GM12878 (cell line): ENCODE data around the gene OPCML. TPM values are rescaled to one million over a fixed set of nuclear protein-coding genes. Genes with fewer than 3 reads are reported as not detected.

Source experiments
- ATAC-seq: fragments of 200-7000 bp; cut with Tn5 transposase; 3 replicates; pipeline ENCODE4 v1.9.1; 2020; ENCODE audit warnings: mild to moderate bottlenecking, moderate library complexity
- BruUV-seq: library from RNA; stranded (reverse); fragments of 400-500 nt; replicated peaks from 2 replicates; lab custom pipeline; 2021; lab: Mats Ljungman, UMichigan
- CTCF ChIA-PET: fragments of 300-600 bp; sonication (Branson Sonifier 250); formaldehyde crosslinking; extraction: SDS; loops from one replicate; lab custom pipeline; 2021; ENCODE audit warnings: inconsistent platforms; lab: Yijun Ruan, JAX
- POLR2A ChIA-PET: fragments of 350-600 bp; formaldehyde crosslinking; extraction: SDS; loops from one replicate; lab custom pipeline; 2021; ENCODE audit warnings: inconsistent platforms; lab: Charles Lee
- RAD21 ChIA-PET: fragments of 300-600 bp; sonication (Branson Sonifier 250); formaldehyde crosslinking; loops from one replicate; lab custom pipeline; 2023; ENCODE audit warnings: antibody characterized with exemption; ENCODE audit not compliant: unreplicated experiment; lab: Charles Lee
- SMC1A ChIA-PET: fragments of 300-600 bp; sonication (Branson Sonifier 250); formaldehyde crosslinking; loops from one replicate; lab custom pipeline; 2023; ENCODE audit not compliant: unreplicated experiment, uncharacterized antibody; lab: Charles Lee
- DNase-seq: peaks from one replicate; pipeline ENCODE4 v3.0.0-alpha.2; 2011; ENCODE audit warnings: low read depth, low spot score
- FAIRE-seq: peaks from 3 replicates; lab custom pipeline; 2011; peaks lifted over from hg19 to GRCh38; lab: Jason Lieb, UNC
- H2AFZ ChIP-seq: 2 replicates; pipeline ENCODE4 v1.6.0; 2011; ENCODE audit warnings: low read depth, low read length, control low read depth; ENCODE audit not compliant: control insufficient read depth
- H3K27ac ChIP-seq: 2 replicates; pipeline ENCODE4 v1.5.1; 2011; ENCODE audit warnings: control low read depth; ENCODE audit not compliant: control insufficient read depth, insufficient read depth
- H3K27me3 ChIP-seq, 2 experiments: replicated peaks in 1 of 2; 2 replicates each; pipeline versions ENCODE4 v1.6.0 to v1.6.1; 2011; ENCODE audit warnings: low read length in 1 of 2; ENCODE audit not compliant: control insufficient read depth in 2 of 2, insufficient read depth in 2 of 2
- H3K36me3 ChIP-seq, 2 experiments: 2 replicates each; pipeline ENCODE4 v1.5.1; 2011; ENCODE audit warnings: low read length in 1 of 2; ENCODE audit not compliant: control insufficient read depth in 2 of 2, insufficient read depth in 2 of 2
- H3K4me1 ChIP-seq: 2 replicates; pipeline ENCODE4 v1.6.1; 2011; ENCODE audit warnings: mild to moderate bottlenecking, low read length, moderate library complexity, mixed read lengths; ENCODE audit not compliant: control insufficient read depth, insufficient read depth
- H3K4me2 ChIP-seq: 2 replicates; pipeline ENCODE4 v1.6.0; 2011; ENCODE audit warnings: control low read depth; ENCODE audit not compliant: control insufficient read depth, insufficient read depth
- H3K4me3 ChIP-seq: fragments of 200-600 bp; sonication (generic); 2 replicates; pipeline ENCODE4 v1.5.1; 2016
- H3K79me2 ChIP-seq: 2 replicates; pipeline ENCODE4 v1.6.0; 2011; ENCODE audit warnings: low read length; ENCODE audit not compliant: control insufficient read depth, insufficient read depth
- H3K9ac ChIP-seq: 2 replicates; pipeline ENCODE4 v1.8.0; 2011; ENCODE audit warnings: low read length, control low read depth, mixed read lengths; ENCODE audit not compliant: control insufficient read depth, insufficient read depth
- H3K9me3 ChIP-seq: replicated peaks from 3 replicates; pipeline ENCODE4 v1.5.1; 2011; ENCODE audit warnings: mild to moderate bottlenecking, low read length; ENCODE audit not compliant: control insufficient read depth, insufficient read depth
- H4K20me1 ChIP-seq: 2 replicates; pipeline ENCODE4 v1.6.0; 2011; ENCODE audit not compliant: control insufficient read depth, insufficient read depth
- EED ChIP-seq: sonication (generic); IDR thresholded peaks from 2 replicates; pipeline ENCODE4 v1.6.1; 2016; ENCODE audit warnings: antibody characterized with exemption, low read depth
- ESRRA ChIP-seq: IDR thresholded peaks from 2 replicates; pipeline ENCODE4 v1.6.1; 2012; ENCODE audit warnings: mild to moderate bottlenecking, low read length, improper control_type of control experiment
- HDAC6 ChIP-seq: fragments of 200-600 bp; sonication (generic); IDR thresholded peaks from one replicate; pipeline ENCODE4 v1.8.0; 2017; ENCODE audit warnings: antibody characterized with exemption; ENCODE audit not compliant: unreplicated experiment
- JUND ChIP-seq: IDR thresholded peaks from 2 replicates; pipeline ENCODE4 v1.6.1; 2012; ENCODE audit warnings: low read depth, mild to moderate bottlenecking, low read length, improper control_type of control experiment, moderate library complexity
- MEF2A ChIP-seq: IDR thresholded peaks from 2 replicates; pipeline ENCODE4 v1.6.1; 2011; ENCODE audit warnings: low read depth, mild to moderate bottlenecking, low read length, moderate library complexity; ENCODE audit not compliant: insufficient read depth
- NFXL1 ChIP-seq: fragments of 450-650 bp; IDR thresholded peaks from 2 replicates; pipeline ENCODE4 v1.6.1; 2017; ENCODE audit warnings: antibody characterized with exemption, mild to moderate bottlenecking, borderline replicate concordance
- NR2F1 ChIP-seq: fragments of 450-650 bp; conservative IDR thresholded peaks from 2 replicates; pipeline ENCODE4 v1.6.1; 2017; ENCODE audit warnings: mild to moderate bottlenecking
- PBX3 ChIP-seq: IDR thresholded peaks from 2 replicates; pipeline ENCODE4 v1.6.1; 2011; ENCODE audit warnings: mild to moderate bottlenecking, low read depth, low read length, moderate library complexity; ENCODE audit not compliant: insufficient replicate concordance
- POLR2AphosphoS2 ChIP-seq: IDR thresholded peaks from 2 replicates; pipeline ENCODE4 v1.6.1; 2011; ENCODE audit warnings: low read depth, mild to moderate bottlenecking, low read length, improper control_type of control experiment, moderate library complexity
- RELA ChIP-seq: fragments of 450-650 bp; IDR thresholded peaks from 2 replicates; pipeline ENCODE4 v1.8.0; 2014; ENCODE audit warnings: borderline replicate concordance; ENCODE audit not compliant: partially characterized antibody
- SIN3A ChIP-seq: IDR thresholded peaks from 2 replicates; pipeline ENCODE4 v1.6.1; 2012; ENCODE audit warnings: low read depth, low read length, improper control_type of control experiment
- SIX5 ChIP-seq: IDR thresholded peaks from 2 replicates; pipeline ENCODE4 v1.6.1; 2011; ENCODE audit warnings: mild to moderate bottlenecking, low read depth, low read length, moderate library complexity; ENCODE audit not compliant: severe bottlenecking
- TAF1 ChIP-seq: IDR thresholded peaks from 2 replicates; pipeline ENCODE4 v1.6.1; 2011; ENCODE audit warnings: mild to moderate bottlenecking, low read depth, low read length, borderline replicate concordance
- ZNF207 ChIP-seq: fragments of 450-650 bp; IDR thresholded peaks from 2 replicates; pipeline ENCODE4 v1.6.1; 2014; ENCODE audit warnings: antibody characterized with exemption, mild to moderate bottlenecking, borderline replicate concordance
- WGBS: methylation state at CpG from one replicate; pipeline ENCODE4 v1.1.6; 2016; ENCODE audit warnings: low lambda C conversion rate; ENCODE audit not compliant: insufficient replicate concordance, insufficient coverage; ENCODE audit errors: missing lambda C conversion rate; 5-methylcytosine and 5-hydroxymethylcytosine counted together
- in situ Hi-C: fragments of 300-500 bp; cut with MboI; formaldehyde crosslinking; loops from 9 replicates; pipeline ENCODE4 v1.14.3; 2018; ENCODE audit warnings: mixed read lengths
- intact Hi-C: fragments of 100-400 bp; cut with micrococcal nuclease; formaldehyde crosslinking; loops from one replicate; pipeline ENCODE4 v1.14.2; 2022; ENCODE audit not compliant: unreplicated experiment
- polyA plus RNA-seq, 11 experiments: library from polyadenylated mRNA; depleted of rRNA in 4 of 11; unstranded in 6 of 11; stranded (reverse) in 5 of 11; fragments of >200 nt; fragmentation: Nextera tagmentation in 4 of 11; fragmentation: Illumina TruSeq in 1 of 11; extraction: Ambion mirVana in 4 of 11; extraction: Trizol in 1 of 11; gene quantifications; 1 replicate in 1 of 11; 2 replicates in 10 of 11; pipeline versions ENCODE4 v1.2.1 to v1.2.3, GENCODE V29; 2011 to 2016; ENCODE audit warnings: inconsistent platforms in 2 of 11, missing spikeins in 2 of 11, low read depth in 1 of 11
- total RNA-seq, 4 experiments: library from RNA; depleted of rRNA in 3 of 4; stranded (reverse); fragments of >200 nt in 3 of 4; fragmentation: Illumina TruSeq in 1 of 4; extraction: Trizol in 1 of 4; gene quantifications; 2 replicates each; pipeline versions ENCODE4 v1.2.1 to v1.2.3, GENCODE V29; 2013 to 2021
- TF ChIP-seq, protein P1 (sequence below): fragments of 150-350 bp; IDR thresholded peaks from 2 replicates; pipeline ENCODE4 v1.6.1; 2014; ENCODE audit warnings: mild to moderate bottlenecking, low read depth, low read length
- TF ChIP-seq, protein P2 (sequence below): IDR thresholded peaks from 2 replicates; pipeline ENCODE4 v1.6.1; 2012; ENCODE audit warnings: low read depth, low read length, improper control_type of control experiment

The OPCML gene
- total and polyA plus RNA-seq, 10 of the 15 experiments (the other 5 are each of a cell fraction or from before 2014, with no cell fraction given) = 0.84 TPM; not detected in 9

GRCh38 chr11:133541021-133541719 lies 8.9 kb upstream of the OPCML start (continued):
- TF ChIP-seq ZNF207 (no peak), POLR2AphosphoS2 (no peak), SIN3A (no peak), ESRRA (no peak), TAF1 (no peak), NR2F1 (no peak)
- TF ChIP-seq, protein P1, sequence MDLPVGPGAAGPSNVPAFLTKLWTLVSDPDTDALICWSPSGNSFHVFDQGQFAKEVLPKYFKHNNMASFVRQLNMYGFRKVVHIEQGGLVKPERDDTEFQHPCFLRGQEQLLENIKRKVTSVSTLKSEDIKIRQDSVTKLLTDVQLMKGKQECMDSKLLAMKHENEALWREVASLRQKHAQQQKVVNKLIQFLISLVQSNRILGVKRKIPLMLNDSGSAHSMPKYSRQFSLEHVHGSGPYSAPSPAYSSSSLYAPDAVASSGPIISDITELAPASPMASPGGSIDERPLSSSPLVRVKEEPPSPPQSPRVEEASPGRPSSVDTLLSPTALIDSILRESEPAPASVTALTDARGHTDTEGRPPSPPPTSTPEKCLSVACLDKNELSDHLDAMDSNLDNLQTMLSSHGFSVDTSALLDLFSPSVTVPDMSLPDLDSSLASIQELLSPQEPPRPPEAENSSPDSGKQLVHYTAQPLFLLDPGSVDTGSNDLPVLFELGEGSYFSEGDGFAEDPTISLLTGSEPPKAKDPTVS = no peak
- TF ChIP-seq, all 136 proteins: peak for 0

DNA sequence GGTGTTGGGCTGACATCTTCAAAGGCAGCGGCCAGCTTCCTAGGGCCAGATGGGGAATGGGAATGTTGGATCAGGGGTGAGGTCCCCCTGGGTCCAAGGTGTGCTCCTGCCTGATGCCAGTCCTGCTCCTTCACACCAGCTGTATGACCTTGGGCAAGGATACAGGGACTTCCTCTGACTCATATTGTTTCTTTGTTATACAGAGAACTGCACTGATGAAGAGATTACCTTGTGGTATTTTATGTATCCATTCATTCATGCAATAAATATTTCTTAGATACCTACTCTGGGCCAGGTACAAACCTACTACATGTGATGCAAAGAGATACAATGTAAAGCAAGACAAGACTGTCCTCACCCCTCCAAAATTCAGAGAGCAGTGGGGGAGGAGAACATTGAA lies 3.9 kb upstream of the OPCML start:
- in situ Hi-C loops = no loop called here
- ChIA-PET SMC1A (no interaction called here), POLR2A (no interaction called here), CTCF (no interaction called here), RAD21 (no interaction called here)
- TF ChIP-seq JUND (no peak), SIX5 (no peak), HDAC6 (no peak), MEF2A (no peak), EED (no peak), NFXL1 (no peak), PBX3 (no peak), RELA (no peak)
- TF ChIP-seq, protein P2, sequence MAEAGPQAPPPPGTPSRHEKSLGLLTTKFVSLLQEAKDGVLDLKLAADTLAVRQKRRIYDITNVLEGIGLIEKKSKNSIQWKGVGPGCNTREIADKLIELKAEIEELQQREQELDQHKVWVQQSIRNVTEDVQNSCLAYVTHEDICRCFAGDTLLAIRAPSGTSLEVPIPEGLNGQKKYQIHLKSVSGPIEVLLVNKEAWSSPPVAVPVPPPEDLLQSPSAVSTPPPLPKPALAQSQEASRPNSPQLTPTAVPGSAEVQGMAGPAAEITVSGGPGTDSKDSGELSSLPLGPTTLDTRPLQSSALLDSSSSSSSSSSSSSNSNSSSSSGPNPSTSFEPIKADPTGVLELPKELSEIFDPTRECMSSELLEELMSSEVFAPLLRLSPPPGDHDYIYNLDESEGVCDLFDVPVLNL = no peak
- H3K4me2 ChIP-seq = no peak overlapping the region
- 53% methylated on average over 1 of the region's 1 CpG for WGBS
- H3K9ac ChIP-seq = no peak overlapping the region
- H3K4me1 ChIP-seq = no peaks in the 10 kb centered on the region
- DNase-seq (no peak), ATAC-seq (peak; percentile 61), FAIRE-seq (no peak)
- H3K27ac ChIP-seq = no peak overlapping the region
- H3K27me3 ChIP-seq = peaks cover 5 to 6% of the 10 kb centered on the region in 2 experiments; a peak in 3 of 4 replicates
- no peaks in the 10 kb centered on the region for H3K79me2 ChIP-seq
- H3K4me3 ChIP-seq = no peak overlapping the region
- H3K9me3 ChIP-seq = no peaks in the 10 kb centered on the region
- H3K36me3 ChIP-seq = no peaks in the 10 kb centered on the region
- intact Hi-C loops = no loop called here
- H2AFZ ChIP-seq = no peak overlapping the region
- BruUV-seq = no TSS peak
- no peaks in the 10 kb centered on the region for H4K20me1 ChIP-seq
